ENCODE measurements around the gene APOA5. TPM values are rescaled to one million over a fixed set of nuclear protein-coding genes. Genes with fewer than 3 reads are reported as not detected.

APOA5 gene
- polyA plus RNA-seq, 1 experiment, result not detected

- no peak overlapping the region for H3K27ac ChIP-seq (ENCODE audit: low read depth, low read length)
- ChIA-PET CTCF (interaction anchor here (5.3 kb wide), 1 partner anchor 41 kb away, joined by 138 read pairs; the partner anchor contains the start of gene APOA5), POLR2A (no interaction called here)
- no peaks in the 10 kb centered on the region for H3K9me3 ChIP-seq (ENCODE audit: control insufficient read depth, insufficient read depth, low read length)
- no peaks in the 10 kb centered on the region for H3K27me3 ChIP-seq (ENCODE audit: control insufficient read depth, insufficient read depth, low read length)
- TF ChIP-seq, protein P1, sequence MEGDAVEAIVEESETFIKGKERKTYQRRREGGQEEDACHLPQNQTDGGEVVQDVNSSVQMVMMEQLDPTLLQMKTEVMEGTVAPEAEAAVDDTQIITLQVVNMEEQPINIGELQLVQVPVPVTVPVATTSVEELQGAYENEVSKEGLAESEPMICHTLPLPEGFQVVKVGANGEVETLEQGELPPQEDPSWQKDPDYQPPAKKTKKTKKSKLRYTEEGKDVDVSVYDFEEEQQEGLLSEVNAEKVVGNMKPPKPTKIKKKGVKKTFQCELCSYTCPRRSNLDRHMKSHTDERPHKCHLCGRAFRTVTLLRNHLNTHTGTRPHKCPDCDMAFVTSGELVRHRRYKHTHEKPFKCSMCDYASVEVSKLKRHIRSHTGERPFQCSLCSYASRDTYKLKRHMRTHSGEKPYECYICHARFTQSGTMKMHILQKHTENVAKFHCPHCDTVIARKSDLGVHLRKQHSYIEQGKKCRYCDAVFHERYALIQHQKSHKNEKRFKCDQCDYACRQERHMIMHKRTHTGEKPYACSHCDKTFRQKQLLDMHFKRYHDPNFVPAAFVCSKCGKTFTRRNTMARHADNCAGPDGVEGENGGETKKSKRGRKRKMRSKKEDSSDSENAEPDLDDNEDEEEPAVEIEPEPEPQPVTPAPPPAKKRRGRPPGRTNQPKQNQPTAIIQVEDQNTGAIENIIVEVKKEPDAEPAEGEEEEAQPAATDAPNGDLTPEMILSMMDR (IDR thresholded peaks at IDR 0.05; ENCODE audit: low read depth, low read length), result no peak
- no peak overlapping the region for H3K4me3 ChIP-seq (ENCODE audit: low read depth, low read length)
- no peak for DNase-seq (ENCODE audit: low read depth, low spot score)
Measured at GRCh38 chr11:116833816-116834534, 42.3 kb upstream of the APOA5 start.

DNA sequence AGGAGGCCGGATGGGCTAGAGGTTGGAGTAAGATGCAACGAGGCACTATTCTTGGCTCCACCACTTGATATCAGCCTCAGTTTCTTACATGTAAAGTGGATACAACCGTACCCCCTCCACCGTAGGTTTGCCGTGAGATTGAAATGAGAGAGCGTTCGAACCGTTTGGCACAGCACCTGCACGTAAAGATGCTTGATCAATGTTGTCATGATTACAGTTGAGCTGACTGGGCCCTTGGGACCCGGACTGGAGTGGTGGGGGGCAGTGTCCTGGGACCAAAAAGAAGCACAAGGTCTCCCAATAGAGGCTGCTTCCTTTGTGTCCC lies 41.8 kb upstream of the APOA5 start:
- DNase-seq (ENCODE audit: low read depth, low spot score), result no peak
- POLR2A ChIA-PET, result no interaction called here
- Histone ChIP-seq H3K9me3 (ENCODE audit: control insufficient read depth, insufficient read depth, low read length) (no peaks in the 10 kb centered on the region), H3K4me3 (ENCODE audit: low read depth, low read length) (no peak overlapping the region), H3K27me3 (ENCODE audit: control insufficient read depth, insufficient read depth, low read length) (no peaks in the 10 kb centered on the region), H3K27ac (ENCODE audit: low read depth, low read length) (no peak overlapping the region)
- TF ChIP-seq, protein P1 (IDR thresholded peaks at IDR 0.05; ENCODE audit: low read depth, low read length), result no peak
- CTCF ChIA-PET, result interaction anchor here (5.3 kb wide), 1 partner anchor 40 kb away, joined by 138 read pairs; the partner anchor contains the start of gene APOA5

DNA sequence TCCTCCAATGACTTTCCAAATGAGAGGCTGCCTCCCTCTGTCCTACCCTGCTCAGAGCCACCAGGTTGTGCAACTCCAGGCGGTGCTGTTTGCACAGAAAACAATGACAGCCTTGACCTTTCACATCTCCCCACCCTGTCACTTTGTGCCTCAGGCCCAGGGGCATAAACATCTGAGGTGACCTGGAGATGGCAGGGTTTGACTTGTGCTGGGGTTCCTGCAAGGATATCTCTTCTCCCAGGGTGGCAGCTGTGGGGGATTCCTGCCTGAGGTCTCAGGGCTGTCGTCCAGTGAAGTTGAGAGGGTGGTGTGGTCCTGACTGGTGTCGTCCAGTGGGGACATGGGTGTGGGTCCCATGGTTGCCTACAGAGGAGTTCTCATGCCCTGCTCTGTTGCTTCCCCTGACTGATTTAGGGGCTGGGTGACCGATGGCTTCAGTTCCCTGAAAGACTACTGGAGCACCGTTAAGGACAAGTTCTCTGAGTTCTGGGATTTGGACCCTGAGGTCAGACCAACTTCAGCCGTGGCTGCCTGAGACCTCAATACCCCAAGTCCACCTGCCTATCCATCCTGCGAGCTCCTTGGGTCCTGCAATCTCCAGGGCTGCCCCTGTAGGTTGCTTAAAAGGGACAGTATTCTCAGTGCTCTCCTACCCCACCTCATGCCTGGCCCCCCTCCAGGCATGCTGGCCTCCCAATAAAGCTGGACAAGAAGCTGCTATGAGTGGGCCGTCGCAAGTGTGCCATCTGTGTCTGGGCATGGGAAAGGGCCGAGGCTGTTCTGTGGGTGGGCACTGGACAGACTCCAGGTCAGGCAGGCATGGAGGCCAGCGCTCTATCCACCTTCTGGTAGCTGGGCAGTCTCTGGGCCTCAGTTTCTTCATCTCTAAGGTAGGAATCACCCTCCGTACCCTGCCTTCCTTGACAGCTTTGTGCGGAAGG lies 40.9 kb upstream of the APOA5 start:
- ChIA-PET POLR2A (no interaction called here), CTCF (interaction anchor here (5.3 kb wide), 1 partner anchor 39 kb away, joined by 138 read pairs; the partner anchor contains the start of gene APOA5)
- no peak for DNase-seq (ENCODE audit: low read depth, low spot score)
- TF ChIP-seq, protein P1 (IDR thresholded peaks at IDR 0.05; ENCODE audit: low read depth, low read length), result no peak
- H3K9me3 ChIP-seq (ENCODE audit: control insufficient read depth, insufficient read depth, low read length), result no peaks in the 10 kb centered on the region
- H3K27me3 ChIP-seq (ENCODE audit: control insufficient read depth, insufficient read depth, low read length), result no peaks in the 10 kb centered on the region
- no peak overlapping the region for H3K4me3 ChIP-seq (ENCODE audit: low read depth, low read length)
- H3K27ac ChIP-seq (ENCODE audit: low read depth, low read length), result no peak overlapping the region

DNA sequence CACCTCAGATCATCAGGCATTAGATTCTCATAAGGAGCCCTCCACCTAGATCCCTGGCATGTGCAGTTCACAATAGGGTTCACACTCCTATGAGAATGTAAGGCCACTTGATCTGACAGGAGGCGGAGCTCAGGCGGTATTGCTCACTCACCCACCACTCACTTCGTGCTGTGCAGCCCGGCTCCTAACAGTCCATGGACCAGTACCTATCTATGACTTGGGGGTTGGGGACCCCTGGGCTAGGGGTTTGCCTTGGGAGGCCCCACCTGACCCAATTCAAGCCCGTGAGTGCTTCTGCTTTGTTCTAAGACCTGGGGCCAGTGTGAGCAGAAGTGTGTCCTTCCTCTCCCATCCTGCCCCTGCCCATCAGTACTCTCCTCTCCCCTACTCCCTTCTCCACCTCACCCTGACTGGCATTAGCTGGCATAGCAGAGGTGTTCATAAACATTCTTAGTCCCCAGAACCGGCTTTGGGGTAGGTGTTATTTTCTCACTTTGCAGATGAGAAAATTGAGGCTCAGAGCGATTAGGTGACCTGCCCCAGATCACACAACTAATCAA lies 40.2 kb upstream of the APOA5 start:
- peaks cover 2% of the 10 kb centered on the region for H3K27me3 ChIP-seq (ENCODE audit: control insufficient read depth, insufficient read depth, low read length)
- POLR2A ChIA-PET, result no interaction called here
- TF ChIP-seq, protein P1 (IDR thresholded peaks at IDR 0.05; ENCODE audit: low read depth, low read length), result no peak
- no peak for DNase-seq (ENCODE audit: low read depth, low spot score)
- no peaks in the 10 kb centered on the region for H3K9me3 ChIP-seq (ENCODE audit: control insufficient read depth, insufficient read depth, low read length)
- CTCF ChIA-PET, result no interaction called here
- H3K4me3 ChIP-seq (ENCODE audit: low read depth, low read length), result no peak overlapping the region
- H3K27ac ChIP-seq (ENCODE audit: low read depth, low read length), result no peak overlapping the region

Measured in AG04450 (cell line).